ENCODE data around the gene TSC22D3. TPM values are rescaled to one million over a fixed set of nuclear protein-coding genes. Genes with fewer than 3 reads are reported as not detected.

TSC22D3 gene
- polyA plus RNA-seq, 1 experiment, result 34.7 TPM

- CTCF ChIA-PET, result interaction anchor here (0.6 kb wide), 1 partner anchor 47 kb away, joined by 3 read pairs; the partner anchor contains the start of gene TSC22D3
- POLR2A ChIA-PET, result no interaction called here
- TF ChIP-seq CTCF (IDR thresholded peaks at IDR 0.05; ENCODE audit: insufficient read depth, low read depth, low read length), result no peak
- Histone ChIP-seq H3K27me3 (ENCODE audit: control insufficient read depth, insufficient read depth, low read length) (no peaks in the 10 kb centered on the region), H3K4me3 (ENCODE audit: low read depth, low read length) (no peak overlapping the region), H3K36me3 (ENCODE audit: control insufficient read depth, insufficient read depth, low read length) (no peaks in the 10 kb centered on the region)
- no peak for DNase-seq (ENCODE audit: low read depth)
Measured at GRCh38 chrX:107728371-107729099, 47.1 kb downstream of the TSC22D3 start.

GRCh38 chrX:107726816-107727534, 48.6 kb downstream of the TSC22D3 start:
- DNase-seq (ENCODE audit: low read depth), result no peak
- no peak for TF ChIP-seq CTCF (IDR thresholded peaks at IDR 0.05; ENCODE audit: insufficient read depth, low read depth, low read length)
- ChIA-PET POLR2A (interaction anchor here (0.6 kb wide), 1 partner anchor 52 kb away, joined by 3 read pairs; no protein-coding TSS in a partner anchor), CTCF (interaction anchor here (1.3 kb wide), 1 partner anchor 9 kb away, joined by 4 read pairs; no protein-coding TSS in a partner anchor)
- Histone ChIP-seq H3K4me3 (ENCODE audit: low read depth, low read length) (no peak overlapping the region), H3K36me3 (ENCODE audit: control insufficient read depth, insufficient read depth, low read length) (no peaks in the 10 kb centered on the region), H3K27me3 (ENCODE audit: control insufficient read depth, insufficient read depth, low read length) (0 out of 2 replicates have a peak, but pooled peaks cover 2% of the 10 kb centered on the region)

- Histone ChIP-seq H3K27me3 (ENCODE audit: control insufficient read depth, insufficient read depth, low read length) (peaks cover 2% of the 10 kb centered on the region; the same call in 1 of the 2 replicates), H3K4me3 (ENCODE audit: low read depth, low read length) (no peak overlapping the region), H3K36me3 (ENCODE audit: control insufficient read depth, insufficient read depth, low read length) (no peaks in the 10 kb centered on the region)
- no peak for TF ChIP-seq CTCF (IDR thresholded peaks at IDR 0.05; ENCODE audit: insufficient read depth, low read depth, low read length)
- CTCF ChIA-PET, result interaction anchor here (1.3 kb wide), 1 partner anchor 8 kb away, joined by 4 read pairs; no protein-coding TSS in a partner anchor
- POLR2A ChIA-PET, result no interaction called here
- no peak for DNase-seq (ENCODE audit: low read depth)
Measured at GRCh38 chrX:107725761-107726555, 49.6 kb downstream of the TSC22D3 start.

- Histone ChIP-seq H3K36me3 (ENCODE audit: control insufficient read depth, insufficient read depth, low read length) (no peaks in the 10 kb centered on the region), H3K4me3 (ENCODE audit: low read depth, low read length) (no peak overlapping the region), H3K27me3 (ENCODE audit: control insufficient read depth, insufficient read depth, low read length) (peaks cover 2% of the 10 kb centered on the region; the same call in 1 of the 2 replicates)
- no peak for DNase-seq (ENCODE audit: low read depth)
- no peak for TF ChIP-seq CTCF (IDR thresholded peaks at IDR 0.05; ENCODE audit: insufficient read depth, low read depth, low read length)
- POLR2A ChIA-PET, result no interaction called here
- CTCF ChIA-PET, result no interaction called here
Measured at GRCh38 chrX:107724653-107725052, 50.9 kb downstream of the TSC22D3 start.

Measured in BJ (cell line).